Fibroblast of the aortic adventitia (primary cell): ENCODE results near the gene MAX. TPM values are rescaled to one million over a fixed set of nuclear protein-coding genes. Genes with fewer than 3 reads are reported as not detected.
"Not testable (repeated sequence)": the region's sequence is repeated elsewhere in the genome, so short reads cannot be mapped to it uniquely, and the experiment has no call there.

Experiments used
- DNase-seq: peaks from one replicate; pipeline ENCODE4 v3.0.0-alpha.2; 2010; ENCODE audit warnings: low read depth
- H3K4me3 ChIP-seq: 2 replicates; pipeline ENCODE4 v1.5.1; 2011; ENCODE audit warnings: low read depth, mild to moderate bottlenecking, control low read depth, low read length, moderate library complexity
- CTCF ChIP-seq: IDR thresholded peaks from 2 replicates; pipeline ENCODE4 v1.5.1; 2011; ENCODE audit warnings: mild to moderate bottlenecking, low read length, control low read depth, inconsistent platforms; ENCODE audit not compliant: insufficient read depth
- total RNA-seq: library from RNA; depleted of rRNA; stranded (reverse); fragments of >200 nt; gene quantifications from 2 replicates; pipeline ENCODE4 v1.2.3, GENCODE V29; 2012; ENCODE audit warnings: low replicate concordance

MAX gene
- total RNA-seq, 1 donor = 69.3 TPM

DNA sequence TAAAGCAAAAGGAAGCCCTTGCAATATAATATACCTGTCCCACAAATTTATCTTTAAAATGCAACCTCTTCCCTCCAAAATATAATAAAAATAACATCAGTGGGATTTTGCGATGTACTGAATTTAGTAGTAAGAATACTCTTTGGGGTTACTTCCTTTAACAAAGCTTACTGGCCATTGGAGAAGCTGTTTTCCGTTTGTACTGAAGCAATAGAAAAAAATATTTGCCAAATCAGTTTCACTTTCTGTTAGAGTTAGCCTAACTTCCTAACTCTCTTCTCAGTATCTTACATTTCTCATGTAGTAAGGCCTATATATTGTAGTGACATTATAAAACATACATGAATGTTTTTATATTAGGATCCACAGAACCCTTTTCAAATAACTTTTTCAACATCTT lies 3.7 kb downstream of the MAX start:
- DNase-seq = peak; percentile 59
- peak overlapping the region; percentile 15 for H3K4me3 ChIP-seq
- no peak for TF ChIP-seq CTCF

DNA sequence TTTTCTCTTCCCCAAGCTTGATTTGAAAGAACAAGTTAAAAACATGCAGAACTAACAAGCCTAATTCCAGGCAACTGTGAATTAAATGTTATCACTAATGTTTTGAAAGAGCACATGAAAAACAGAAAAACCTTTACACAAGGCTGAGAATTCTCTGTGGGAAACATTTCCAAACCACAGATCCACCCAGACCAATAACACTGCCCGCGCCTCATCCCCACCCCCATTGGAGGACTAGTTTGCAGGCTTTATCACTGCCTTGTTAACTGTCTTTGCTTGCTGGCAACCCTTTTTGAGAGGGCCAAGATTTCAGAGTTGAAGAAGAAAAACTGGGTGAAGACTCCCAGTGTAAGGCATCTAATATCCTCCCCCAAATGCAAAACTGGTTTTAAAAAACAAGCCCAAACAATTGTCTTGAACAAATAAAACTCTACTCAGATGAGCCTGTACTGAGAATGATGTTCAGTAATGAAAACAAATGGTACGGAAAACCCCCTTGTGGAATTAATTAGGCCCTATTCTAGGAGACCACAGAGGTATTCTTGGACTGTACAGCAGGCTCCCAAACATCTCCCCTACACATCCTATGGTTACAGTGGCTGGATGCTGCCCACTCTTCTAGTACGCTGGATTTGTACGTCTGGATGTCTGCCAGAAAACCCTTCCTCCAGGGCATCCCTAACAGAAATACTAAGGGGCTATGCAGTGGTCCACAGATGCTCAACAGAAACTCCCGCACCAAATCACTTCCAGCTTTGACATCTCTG lies 5.8 kb downstream of the MAX start:
- H3K4me3 ChIP-seq = peak overlapping the region; percentile 38
- no peak for TF ChIP-seq CTCF
- peak; percentile 75 for DNase-seq

- TF ChIP-seq CTCF = no peak
- no peak overlapping the region for H3K4me3 ChIP-seq
- DNase-seq = peak; percentile 97
Measured at GRCh38 chr14:65095633-65096205, 6.6 kb downstream of the MAX start.

- DNase-seq = no peak
- no peak overlapping the region for H3K4me3 ChIP-seq
- TF ChIP-seq CTCF = no peak
Measured at GRCh38 chr14:65092349-65092748, 10.0 kb downstream of the MAX start.

- DNase-seq, H3K4me3 ChIP-seq: not testable (repeated sequence)
Measured at GRCh38 chr14:65087835-65088234, 14.5 kb downstream of the MAX start.

DNA sequence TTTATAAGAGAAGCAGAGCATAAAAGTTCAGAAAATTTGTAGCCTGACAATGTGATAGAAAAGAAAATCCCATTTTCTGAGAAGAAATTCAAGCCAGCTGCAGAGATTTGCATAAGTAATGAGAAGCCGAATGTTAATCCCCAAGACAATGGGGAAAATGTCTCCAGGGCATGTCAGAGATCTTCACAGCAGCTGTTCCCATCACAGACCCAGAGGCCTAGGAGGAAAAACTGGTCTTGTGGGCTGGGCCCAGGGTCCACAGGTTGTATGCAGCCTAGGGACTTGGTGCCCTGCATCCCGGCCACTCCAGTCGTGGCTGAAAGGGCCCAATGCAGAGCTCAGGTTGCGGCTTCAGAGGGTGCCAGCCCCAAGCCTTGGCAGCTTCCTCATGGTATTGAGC lies 15.6 kb downstream of the MAX start:
- DNase-seq = not testable (repeated sequence)

GRCh38 chr14:65084554-65085505 lies 17.5 kb downstream of the MAX start:
- no peak for TF ChIP-seq CTCF
- no peak for DNase-seq
- H3K4me3 ChIP-seq = no peak overlapping the region

More for the DNA sequence above, 15.6 kb downstream of the MAX start:
- not testable (repeated sequence) for H3K4me3 ChIP-seq
